NCI-H2107 treated with DMSO at 0.1 percent for 48 hours (cell line): ENCODE data around the gene NKPD1.

ENCODE experiments used
- DNase-seq: peaks from one replicate; lab custom pipeline; 2025; ENCODE audit not compliant: unreplicated experiment; lab: John Stamatoyannopoulos, UW

The NKPD1 gene

DNA sequence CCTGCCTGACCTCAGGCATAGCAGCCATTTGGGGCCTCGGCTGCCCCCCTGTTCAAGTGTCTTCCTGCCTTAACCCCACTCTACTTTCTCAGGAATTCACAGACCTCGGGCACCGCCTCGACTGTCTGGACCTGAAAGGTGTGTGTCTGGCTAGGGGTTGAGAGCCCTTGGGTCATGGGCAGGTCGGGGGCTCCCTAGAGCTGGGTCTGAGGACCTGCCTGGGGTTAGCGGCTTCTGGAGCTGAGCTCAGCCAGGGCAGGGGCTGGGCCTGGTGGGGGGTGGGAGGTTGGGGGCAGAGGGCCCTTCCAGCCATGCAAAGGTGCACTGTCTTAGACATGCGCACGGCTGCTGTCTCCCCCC lies 20.7 kb downstream of the NKPD1 start:
- DNase-seq = no peak

DNA sequence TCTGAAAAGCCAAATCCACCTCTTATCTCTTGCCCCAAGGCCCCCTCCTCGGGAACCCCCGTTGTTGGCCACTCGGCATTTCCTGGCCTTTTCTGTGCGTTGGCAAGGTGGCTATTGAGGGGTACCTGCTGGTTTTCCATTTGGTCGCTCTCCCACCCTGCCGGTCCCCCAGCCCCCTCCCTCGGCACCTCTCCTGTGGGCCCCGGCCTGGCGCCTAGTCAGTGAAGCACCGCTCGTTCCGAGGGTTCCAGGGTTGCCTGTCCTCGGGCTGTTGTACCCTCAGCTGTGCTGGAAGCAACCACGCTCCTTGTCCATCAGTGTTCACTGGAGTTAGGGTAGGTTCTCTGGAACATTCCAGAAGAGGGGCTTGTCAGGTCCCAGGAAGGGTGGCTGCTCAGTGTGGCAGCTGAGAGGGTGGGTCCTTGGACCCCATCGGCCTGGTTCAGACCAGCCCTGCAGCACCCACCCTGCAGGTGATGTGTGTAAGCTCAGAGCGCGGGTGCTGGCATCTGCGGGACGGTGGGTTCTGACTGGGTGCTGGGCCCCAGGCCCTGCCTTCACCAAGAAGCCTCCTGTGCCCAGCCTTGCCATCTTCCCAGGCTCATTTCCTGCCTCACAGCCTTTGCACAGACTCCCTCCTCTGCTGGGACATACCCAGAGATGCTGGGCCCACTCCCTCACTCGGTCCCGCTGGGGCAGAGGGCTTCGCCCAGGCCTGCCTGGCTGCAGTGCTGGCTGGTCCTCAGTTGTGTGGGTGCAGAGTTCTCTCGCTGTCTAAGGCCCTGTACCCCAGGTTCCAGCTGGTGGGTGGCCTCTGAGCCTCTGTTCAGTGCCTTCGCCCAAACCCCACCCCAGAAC lies 21.3 kb downstream of the NKPD1 start:
- DNase-seq = no peak

DNA sequence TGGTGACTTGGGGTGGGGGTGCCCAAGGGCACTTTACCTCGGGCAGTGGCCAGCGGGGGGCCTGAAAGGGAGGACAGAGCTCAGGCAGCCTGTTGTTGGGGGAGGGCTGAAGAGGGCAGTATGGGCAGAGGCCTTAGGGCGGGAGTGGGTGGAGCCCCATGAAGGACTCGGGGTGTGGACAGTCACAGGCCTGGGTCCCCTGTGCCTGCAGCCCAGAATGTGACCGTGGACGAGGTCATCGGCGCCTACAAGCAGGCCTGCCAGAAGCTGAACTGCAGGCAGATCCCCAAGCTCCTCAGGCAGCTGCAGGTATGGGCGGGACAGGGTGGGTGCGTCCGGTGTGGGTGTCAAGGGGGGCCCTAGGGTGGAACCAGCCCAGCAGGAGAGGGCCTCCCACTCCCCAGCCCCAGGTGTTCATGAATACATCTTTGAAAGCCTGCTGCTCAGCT lies 22.5 kb downstream of the NKPD1 start:
- no peak for DNase-seq

DNA sequence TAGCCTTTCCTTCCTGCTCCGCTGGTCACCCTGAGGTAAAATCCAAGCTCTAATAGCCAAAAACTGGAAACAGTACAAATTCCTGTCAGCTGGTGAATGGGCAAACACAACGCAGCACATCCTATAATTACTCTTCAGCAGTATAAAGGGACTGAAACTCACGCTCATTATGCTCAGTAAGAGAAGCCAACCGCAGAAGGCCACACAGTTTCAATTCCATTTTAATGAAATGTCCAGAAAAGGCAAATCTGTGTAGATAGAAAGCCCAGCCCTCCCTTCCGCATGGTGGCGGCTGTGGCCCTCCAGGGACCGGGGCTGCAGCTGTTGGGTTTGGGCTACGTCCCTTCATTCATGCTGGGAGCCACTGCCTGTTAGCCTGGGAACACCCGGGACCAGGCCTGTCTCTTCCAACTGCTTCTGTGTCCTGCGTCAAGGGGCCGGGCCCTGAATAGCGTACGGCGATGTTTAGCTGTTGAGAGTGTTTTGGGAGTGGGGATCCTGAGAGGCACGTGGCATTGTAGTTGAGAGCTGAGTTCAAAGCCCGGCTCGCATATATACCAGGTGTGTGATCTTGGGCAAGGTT lies 23.5 kb downstream of the NKPD1 start:
- no peak for DNase-seq

DNA sequence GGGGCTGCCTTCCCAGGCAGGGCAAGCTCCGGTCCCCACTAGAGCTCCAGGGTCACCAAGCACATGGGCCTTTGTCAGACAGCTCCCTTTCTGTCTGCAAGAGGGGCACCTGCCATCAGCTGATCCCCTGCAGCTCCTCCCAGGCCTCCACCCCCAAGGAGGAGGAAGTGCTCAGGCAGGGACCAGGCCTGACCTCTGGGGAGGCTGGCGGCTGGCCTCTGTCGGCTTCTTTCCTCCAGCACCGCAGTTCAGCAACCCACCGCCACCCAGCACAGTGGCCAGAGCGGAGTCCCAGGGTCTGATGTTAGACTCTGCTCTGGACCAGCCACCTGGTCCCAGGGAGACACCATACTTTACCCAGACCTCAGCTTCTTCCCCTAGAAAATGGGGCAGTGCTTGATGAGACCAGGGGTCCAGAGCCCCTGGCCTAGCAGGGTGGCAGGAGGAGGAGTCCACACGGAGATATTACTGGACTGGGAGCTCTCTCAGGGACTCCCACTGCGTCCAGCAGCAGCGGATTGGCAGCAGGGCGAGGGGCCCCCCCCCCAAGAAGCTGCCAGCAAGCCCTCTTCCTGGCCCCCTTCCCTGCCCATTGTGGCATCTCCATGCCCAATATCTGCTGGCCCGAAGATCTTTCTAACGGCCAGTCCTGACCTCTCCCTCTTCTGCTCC lies 24.1 kb downstream of the NKPD1 start:
- DNase-seq = no peak

DNA sequence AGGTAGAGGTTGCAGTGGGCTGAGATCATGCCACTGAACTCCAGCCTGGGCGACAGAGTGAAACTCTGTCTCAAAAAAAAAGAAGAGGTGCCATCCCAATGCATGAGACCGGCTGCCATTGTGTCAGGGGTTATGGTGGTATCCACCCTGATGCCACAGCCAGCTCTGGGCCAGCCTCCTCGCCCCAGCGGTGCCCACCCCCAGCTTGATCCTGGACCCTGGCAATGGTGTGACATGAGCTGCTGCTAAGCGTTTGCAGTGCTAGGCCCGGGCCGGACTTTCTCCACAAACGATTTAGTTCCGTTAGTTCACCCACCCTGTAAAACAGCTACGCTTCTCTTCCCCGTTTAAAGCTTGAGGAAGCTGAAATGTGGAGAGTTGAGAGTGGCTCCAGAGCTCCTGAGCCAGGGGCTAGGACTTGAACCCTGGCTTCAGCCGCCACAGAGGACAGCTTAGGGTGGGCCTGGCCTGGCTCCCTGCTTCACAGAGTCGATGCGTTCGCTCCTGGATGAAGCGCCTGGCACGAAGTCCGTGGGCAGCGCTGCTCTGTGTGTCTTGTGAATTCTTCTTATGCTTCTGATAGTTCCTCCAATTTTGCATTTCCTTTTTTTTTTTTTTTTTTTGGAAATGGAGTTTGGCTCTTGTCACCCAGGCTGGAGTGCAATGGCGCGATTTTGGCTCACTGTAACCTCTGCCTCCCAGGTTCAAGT lies 25.5 kb downstream of the NKPD1 start:
- DNase-seq = no peak

DNA sequence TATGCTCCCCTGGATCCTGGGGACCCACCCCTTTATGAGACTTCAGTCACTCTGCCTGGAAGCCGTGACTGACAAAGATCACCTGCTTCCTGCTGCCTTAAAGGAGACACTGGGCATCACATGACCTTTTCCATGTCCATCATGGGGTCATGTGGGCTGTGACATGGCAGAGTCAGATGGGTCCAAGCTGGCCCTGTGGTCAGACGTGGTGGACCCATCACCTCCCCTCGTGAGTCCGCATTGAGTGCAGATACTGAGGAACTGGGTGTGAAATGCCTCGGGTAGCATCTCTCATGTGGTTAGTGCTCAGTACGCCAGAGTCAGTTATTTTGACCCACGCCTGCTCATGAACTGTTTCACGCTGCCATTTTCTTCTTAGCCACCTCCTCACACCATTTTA lies 27.1 kb downstream of the NKPD1 start:
- DNase-seq = no peak

DNA sequence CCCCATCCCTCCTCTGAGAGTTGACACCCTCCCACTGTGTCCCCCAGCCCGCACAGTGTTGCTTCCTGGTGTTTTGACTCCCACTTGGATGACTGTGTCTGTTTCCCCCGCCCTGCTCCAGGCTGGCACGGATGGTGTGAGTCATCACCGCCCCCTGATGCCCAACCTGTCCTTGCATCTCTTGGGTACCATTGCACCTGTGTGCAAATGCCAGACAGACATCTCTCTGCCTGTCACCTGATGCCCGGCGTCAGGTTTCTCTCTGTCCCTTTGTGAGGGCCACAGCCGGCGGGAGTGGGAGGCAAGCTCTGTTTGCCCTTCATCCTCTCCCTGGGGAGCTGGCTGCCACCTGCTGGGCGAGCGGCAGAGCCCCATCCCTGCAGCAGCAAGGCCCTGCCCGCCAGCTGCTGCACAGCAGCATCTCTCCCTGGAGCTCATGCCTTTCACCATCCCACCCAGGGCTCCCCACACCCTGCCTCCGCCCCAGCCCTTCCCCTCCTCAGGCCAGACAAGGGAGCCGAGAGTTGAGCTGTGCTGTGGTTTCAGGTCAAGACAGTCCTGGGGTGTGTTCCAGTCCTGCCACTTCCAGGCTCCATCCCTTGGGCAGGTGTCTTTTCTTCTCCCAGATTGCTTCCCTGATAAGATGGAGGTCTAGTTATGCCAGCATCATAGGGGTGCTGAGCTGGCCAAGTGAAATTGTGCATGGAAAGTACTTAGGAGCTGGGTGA lies 29.7 kb downstream of the NKPD1 start:
- peak; percentile 97 for DNase-seq

DNA sequence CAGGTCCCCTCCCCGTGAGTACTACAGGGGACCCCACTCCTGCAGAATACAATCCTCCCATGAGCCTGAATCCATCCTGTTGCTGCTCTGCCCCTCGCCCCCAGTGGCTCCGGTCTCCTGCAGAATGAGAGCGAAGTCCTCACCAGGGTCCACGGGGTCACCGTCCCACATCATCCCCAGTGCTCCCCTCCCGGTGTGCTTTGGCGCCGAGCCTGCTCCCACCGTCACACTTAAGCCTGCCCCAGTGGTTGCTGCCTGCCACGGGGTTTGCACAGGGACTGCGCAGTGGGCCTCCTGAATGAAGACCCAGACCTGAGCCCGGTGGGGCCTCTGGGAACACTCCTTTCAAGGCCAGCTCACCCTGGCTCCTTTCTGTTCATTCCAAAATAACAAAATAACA lies 30.5 kb downstream of the NKPD1 start:
- no peak for DNase-seq

DNA sequence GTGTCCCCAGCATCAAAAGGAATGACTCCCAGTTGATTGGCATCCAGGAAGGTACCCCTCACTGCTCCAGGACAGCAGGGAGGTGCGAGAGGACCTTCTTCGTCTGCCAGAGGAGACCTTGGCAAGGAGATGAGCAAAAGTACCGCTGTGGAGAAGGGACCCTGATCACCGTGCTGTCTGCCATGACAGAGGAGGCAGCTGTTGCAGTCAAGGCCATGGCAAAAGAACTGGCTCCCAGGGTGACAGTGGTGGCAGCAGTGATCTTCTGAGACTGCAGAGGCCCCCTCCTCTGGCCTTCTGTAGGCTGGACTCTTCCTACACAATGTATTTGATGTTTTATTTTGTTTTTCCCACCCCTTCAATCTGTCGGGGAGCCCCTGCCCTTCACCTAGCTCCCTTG lies 32.0 kb downstream of the NKPD1 start:
- no peak for DNase-seq

DNA sequence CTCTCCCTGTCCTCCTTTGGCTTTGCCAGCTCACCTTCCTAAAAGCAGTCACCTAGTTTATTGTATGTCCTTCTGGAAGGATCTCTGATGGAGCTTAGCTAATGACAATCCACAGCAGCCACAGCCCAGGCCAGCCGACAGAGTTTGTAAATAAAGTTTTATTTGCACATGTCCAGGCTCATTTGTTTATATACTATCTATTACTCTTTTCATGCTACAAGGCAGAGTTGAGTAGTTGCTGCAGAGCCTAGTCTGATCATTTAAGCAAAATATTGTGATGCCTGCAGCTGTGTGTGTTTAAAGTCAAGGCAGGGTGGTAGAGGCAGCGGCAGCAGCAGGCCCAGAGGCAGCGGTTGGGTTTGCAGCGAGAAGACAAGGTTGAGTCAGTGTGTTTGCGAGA lies 32.6 kb downstream of the NKPD1 start:
- no peak for DNase-seq

DNA sequence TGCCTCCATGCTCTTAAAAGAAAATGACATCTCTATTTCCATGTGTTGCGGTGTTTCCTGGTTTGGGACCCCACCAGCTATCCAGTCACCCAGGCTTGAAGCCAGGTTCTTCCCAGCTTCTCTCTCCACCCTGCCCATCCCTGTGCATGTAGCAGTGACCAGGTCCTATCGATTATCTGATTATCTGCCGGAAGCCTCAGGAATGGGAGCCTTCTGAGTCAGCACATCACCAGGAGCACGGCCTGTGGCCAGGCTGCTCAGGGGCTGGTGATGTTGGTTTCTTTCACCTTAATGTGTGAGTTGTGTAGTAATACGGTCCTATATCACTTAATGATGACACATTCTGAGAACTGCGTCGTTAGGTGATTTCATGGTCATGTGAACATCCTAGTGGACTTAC lies 34.1 kb downstream of the NKPD1 start:
- DNase-seq = no peak

DNA sequence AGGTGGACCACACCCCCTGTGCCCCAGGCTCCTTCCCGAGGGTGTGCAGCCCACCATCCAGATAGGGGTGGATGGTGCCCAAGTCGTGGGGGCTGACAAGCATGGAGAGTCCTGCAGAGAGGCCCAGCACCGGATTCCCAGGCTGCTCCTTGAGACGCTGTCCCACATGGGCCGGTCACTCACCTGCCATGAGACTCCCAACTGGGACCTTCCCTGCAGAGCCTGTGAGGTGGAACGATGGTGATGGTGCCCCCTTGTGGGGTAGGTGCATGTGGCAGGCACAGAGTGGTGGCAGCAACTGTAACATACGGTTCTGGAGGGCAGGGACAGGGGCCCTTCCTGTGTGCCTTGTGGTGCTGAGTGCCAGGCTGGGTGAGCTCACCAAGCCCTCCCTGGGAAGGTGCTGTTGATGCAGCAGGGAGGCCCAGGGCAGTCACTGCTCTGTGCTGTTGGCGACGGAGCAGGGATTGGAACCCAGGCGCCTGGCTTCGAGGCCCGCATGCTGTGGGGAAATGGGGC lies 34.7 kb downstream of the NKPD1 start:
- peak; percentile 27 for DNase-seq

DNA sequence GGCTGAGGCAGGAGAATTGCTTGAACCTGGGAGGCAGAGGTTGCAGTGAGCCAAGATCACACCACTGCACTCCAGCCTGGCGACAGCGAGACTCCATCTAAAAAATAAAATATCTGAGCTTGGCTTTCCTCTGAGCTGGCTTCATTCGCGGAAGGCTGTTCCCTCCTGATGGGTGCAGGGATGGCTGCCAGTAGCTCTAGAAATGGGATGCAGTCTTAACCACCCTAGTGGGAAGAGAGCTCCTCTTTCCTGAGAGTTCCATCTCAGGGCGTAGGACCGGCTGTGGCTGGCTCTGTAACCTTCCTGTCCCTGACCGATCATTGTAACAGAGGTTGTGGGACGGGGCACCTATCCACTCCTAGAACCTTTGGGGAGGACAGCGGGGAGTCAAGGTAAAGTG lies 35.4 kb downstream of the NKPD1 start:
- no peak for DNase-seq

DNA sequence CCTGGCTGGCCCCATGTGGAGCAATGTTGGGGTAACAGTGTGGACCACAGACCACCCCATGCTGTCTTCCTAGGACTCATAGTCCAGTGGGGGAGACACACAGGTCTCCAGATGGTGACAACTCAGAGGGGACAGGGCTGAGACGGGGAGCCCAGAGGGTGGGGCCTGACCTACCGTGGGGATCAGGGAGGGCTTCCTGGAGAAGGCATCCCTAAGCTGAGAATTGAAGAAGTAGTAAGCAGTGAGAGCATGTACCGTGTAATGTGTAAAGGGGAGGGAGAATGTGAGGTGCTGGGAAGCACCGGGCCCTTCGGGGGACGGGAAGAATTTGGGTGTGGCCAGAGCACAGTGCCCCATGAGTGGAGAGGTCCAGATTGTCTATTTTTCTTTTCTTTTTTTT lies 36.8 kb downstream of the NKPD1 start:
- no peak for DNase-seq

DNA sequence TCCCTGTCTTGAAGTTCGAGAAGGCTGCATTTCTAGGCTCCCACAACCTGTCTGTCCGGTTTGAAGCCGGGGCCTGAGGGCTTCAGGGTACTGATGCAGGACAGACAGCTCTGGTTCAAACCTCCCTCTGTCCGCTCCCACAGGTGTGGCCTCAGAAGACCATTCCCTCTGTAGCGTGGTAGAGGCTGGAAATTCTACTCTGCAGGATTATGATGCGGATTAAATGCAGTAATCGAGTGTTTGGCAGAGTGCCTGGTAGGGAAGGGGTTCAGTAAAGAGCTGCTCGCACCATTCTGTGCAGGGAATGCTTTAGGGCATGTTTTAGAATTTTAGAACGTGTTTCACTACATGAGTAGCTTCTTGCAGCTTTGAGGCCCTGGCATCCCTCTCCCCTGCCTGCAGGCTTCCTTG lies 37.3 kb downstream of the NKPD1 start:
- DNase-seq = no peak

DNA sequence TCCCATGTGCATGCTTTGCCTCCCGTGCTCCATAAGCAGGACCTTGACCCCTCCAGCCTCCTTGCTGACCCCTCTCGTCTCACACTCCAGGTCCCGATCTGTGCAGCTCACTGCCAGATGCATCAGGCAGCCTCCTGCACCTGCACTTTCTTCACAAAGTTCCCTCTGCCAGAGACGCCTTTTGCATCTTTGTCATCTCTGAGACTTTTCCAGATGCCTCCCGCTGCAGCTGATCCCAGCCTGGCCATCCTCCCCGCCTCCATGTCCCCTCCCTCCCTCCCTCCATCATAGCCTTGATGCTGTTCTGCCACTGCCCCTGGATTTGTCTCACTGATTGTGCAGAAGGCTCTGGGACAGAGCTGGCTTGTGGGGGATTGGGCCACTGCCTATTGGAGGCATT lies 38.0 kb downstream of the NKPD1 start:
- DNase-seq = no peak

DNA sequence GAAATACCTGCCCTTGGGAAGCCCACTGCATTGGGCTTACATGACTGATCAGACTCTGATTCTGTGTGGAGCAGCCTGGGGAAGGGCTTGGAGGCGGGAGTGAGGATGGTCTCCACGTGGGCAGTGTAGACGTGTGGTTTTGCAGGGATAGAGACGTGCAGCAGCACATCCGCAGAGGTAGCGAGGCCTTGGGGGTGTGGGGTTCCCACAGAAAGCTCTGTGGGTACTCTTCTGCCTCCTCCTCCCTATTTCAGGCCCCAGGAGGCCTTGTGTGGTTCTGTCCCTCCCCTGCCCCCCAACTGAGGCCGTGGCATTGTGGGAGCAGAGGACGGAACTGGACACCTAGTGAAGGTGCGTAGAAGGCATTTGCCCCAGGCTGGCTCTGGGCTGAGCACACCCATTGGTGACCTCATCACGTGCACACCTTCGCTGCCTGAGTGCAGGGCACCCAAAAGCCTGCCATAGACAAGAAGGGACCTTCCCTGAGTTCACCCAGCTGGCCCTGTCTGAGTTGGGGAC lies 38.9 kb downstream of the NKPD1 start:
- DNase-seq = no peak

DNA sequence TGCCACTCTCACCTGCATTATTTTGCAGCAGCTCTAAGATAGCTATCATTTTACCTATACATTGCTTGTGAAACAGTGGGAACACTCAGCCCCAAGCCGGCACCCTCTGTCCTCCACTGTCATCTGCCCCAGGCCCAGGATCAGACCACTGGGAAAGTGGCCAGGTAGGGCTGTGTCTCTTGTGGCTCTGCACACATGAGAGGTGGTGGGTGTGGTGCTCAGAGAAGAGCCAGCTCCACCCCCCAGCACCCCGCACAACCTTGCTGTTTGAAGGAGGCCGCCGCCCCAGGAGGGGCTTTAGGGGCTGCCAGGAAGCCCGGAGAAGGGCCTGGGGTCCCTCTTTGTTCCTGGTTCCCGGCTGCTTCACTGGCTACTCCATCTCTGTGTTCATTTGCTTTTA lies 41.2 kb downstream of the NKPD1 start:
- DNase-seq = no peak

DNA sequence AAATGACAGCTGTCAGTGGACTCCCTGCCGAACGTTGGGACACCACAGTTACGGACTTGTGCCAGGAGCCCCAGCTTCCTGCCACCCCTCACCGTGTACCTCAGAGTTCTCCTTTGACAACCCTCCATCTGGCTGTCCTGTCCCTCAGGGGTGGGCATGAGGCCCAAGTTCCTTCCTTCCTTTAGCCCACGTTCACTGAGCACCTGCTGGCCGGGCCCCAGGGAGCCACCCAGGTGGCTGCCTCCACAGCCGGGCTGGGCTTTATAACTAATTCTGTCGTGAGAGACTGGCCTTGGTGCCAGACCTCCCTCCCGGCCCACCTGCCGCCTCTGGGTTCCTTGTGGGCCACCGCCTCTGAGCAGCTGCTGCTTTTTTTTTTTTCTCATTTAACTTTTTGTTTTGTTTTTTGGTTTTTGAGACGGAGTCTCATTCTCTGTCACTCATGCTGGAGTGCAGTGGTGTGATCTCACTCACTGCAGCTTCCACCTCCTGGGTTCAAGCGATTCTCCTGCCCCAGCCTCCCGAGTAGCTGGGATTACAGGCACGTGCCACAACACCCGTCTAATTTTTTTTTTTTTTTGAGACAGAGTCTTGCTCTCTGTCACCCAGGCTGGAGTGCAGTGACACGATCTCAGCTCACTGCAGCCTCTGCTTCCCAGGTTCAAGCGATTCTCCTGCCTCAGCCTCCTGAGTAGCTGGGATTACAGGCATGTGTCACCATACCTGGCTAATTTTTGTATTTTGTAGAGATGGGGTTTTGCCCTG lies 42.0 kb downstream of the NKPD1 start:
- peak; percentile 54 for DNase-seq
